ENCODE measurements around the gene BEST4. TPM values are rescaled to one million over a fixed set of nuclear protein-coding genes. Genes with fewer than 3 reads are reported as not detected.

The BEST4 gene
- total RNA-seq, 1 experiment from 2014 or later, result 0.35 TPM

GRCh38 chr1:44828841-44829440 lies 41.0 kb upstream of the BEST4 start:
- BruUV-seq (replicated peaks), result no TSS peak
- no peaks in the 10 kb centered on the region for H3K27me3 Mint-ChIP-seq (ENCODE audit: insufficient read depth, unreplicated experiment)
- H3K4me3 Mint-ChIP-seq (ENCODE audit: unreplicated experiment), result no peak overlapping the region
- ChIA-PET CTCF (no interaction called here), POLR2A (no interaction called here)
- DNase-seq (ENCODE audit: unreplicated experiment), result no peak
- no peaks in the 10 kb centered on the region for H3K9me3 Mint-ChIP-seq (ENCODE audit: unreplicated experiment)
- H3K36me3 Mint-ChIP-seq (ENCODE audit: insufficient read depth, unreplicated experiment), result no peaks in the 10 kb centered on the region
- intact Hi-C loops (cut with micrococcal nuclease), result no loop called here
- no peak for TF ChIP-seq CTCF (IDR thresholded peaks at IDR 0.05; ENCODE audit: unreplicated experiment)
- H3K27ac Mint-ChIP-seq (ENCODE audit: low read depth, unreplicated experiment), result no peak overlapping the region
- H3K4me1 Mint-ChIP-seq (ENCODE audit: insufficient read depth, unreplicated experiment), result no peaks in the 10 kb centered on the region

GRCh38 chr1:44828003-44828651 lies 40.2 kb upstream of the BEST4 start:
- DNase-seq (ENCODE audit: unreplicated experiment), result no peak
- intact Hi-C loops (cut with micrococcal nuclease), result no loop called here
- Mint-ChIP-seq H3K27ac (ENCODE audit: low read depth, unreplicated experiment) (no peak overlapping the region), H3K4me1 (ENCODE audit: insufficient read depth, unreplicated experiment) (no peaks in the 10 kb centered on the region), H3K27me3 (ENCODE audit: insufficient read depth, unreplicated experiment) (no peaks in the 10 kb centered on the region), H3K4me3 (ENCODE audit: unreplicated experiment) (no peak overlapping the region), H3K9me3 (ENCODE audit: unreplicated experiment) (no peaks in the 10 kb centered on the region), H3K36me3 (ENCODE audit: insufficient read depth, unreplicated experiment) (no peaks in the 10 kb centered on the region)
- CTCF ChIA-PET, result no interaction called here
- TF ChIP-seq CTCF (IDR thresholded peaks at IDR 0.05; ENCODE audit: unreplicated experiment), result no peak
- BruUV-seq (replicated peaks), result no TSS peak
- POLR2A ChIA-PET, result no interaction called here

GRCh38 chr1:44827197-44828002 lies 39.4 kb upstream of the BEST4 start:
- no peaks in the 10 kb centered on the region for H3K9me3 Mint-ChIP-seq (ENCODE audit: unreplicated experiment)
- ChIA-PET POLR2A (interaction anchor here (0.8 kb wide), 1 partner anchor 52 kb away, joined by 3 read pairs; the partner anchor contains the start of gene RPS8), CTCF (interaction anchor here (0.6 to 1.6 kb wide), 4 partner anchors 10 to 664 kb away, joined by 3 read pairs; partner anchors contain the start of gene TESK2)
- H3K4me1 Mint-ChIP-seq (ENCODE audit: insufficient read depth, unreplicated experiment), result no peaks in the 10 kb centered on the region
- DNase-seq (ENCODE audit: unreplicated experiment), result no peak
- no peak overlapping the region for H3K27ac Mint-ChIP-seq (ENCODE audit: low read depth, unreplicated experiment)
- H3K27me3 Mint-ChIP-seq (ENCODE audit: insufficient read depth, unreplicated experiment), result no peaks in the 10 kb centered on the region
- intact Hi-C loops (cut with micrococcal nuclease), result no loop called here
- BruUV-seq (replicated peaks), result no TSS peak
- TF ChIP-seq CTCF (IDR thresholded peaks at IDR 0.05; ENCODE audit: unreplicated experiment), result no peak
- H3K36me3 Mint-ChIP-seq (ENCODE audit: insufficient read depth, unreplicated experiment), result peaks cover 6% of the 10 kb centered on the region
- H3K4me3 Mint-ChIP-seq (ENCODE audit: unreplicated experiment), result no peak overlapping the region
